Measurements from ENCODE around the gene NT5M. TPM values are rescaled to one million over a fixed set of nuclear protein-coding genes. Genes with fewer than 3 reads are reported as not detected.
"Not testable (repeated sequence)": the region's sequence is repeated elsewhere in the genome, so short reads cannot be mapped to it uniquely, and the experiment has no call there.

The NT5M gene
- total RNA-seq, 2 experiments from 2014 or later: 5.2 to 7.0 TPM

DNA sequence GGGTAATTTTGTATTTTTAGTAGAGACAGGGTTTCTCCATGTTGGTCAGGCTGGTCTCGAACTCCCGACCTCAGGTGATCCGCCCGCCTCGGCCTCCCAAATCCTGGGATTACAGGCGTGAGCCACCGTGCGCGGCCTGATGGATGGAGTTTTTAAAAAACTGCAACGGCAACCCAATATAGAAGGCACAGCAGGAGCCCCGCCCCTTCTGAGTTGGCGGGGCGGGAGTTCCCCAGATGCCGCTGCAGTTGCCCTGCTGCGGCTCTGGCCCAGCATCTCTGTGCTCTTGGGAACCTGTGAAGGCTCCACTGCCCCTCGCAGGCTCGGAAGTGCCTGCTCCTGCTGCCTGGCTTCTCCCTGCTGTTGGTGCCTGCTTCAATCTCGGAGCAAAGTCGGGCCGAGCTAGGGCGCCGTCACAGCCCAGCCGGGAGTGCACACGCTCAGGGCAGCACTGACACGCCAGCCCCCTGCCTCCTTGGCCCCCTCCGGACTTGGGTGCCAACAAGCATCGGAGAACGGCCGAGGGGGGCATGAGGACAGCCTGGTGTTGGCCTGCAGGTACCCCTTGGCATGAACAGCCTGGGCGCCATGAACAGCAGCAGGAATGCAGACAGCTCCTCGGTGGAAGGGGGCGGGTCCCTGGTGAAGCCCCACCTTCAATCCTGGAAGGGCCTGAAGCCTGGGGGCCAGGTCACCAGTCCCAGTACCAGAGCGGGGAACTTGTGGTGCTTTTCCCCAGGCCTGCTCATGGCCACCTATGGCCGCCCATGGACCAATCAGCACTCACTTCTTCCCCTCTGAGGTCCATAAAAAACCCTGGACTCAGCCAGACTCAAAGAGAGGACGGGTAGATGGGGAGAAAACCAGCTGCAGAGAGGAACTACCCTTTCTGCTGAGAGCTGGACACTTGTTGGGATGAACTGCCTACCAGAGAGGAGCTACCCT lies 2.3 kb upstream of the NT5M start:
- ChIA-PET CTCF (interaction anchor here (0.5 kb wide), 1 partner anchor 224 kb away, joined by 4 read pairs; no protein-coding TSS in a partner anchor), POLR2A (interaction anchor here (2.6 kb wide), 1 partner anchor 20 kb away, joined by 10 read pairs; the partner anchor contains the start of gene COPS3)

DNA sequence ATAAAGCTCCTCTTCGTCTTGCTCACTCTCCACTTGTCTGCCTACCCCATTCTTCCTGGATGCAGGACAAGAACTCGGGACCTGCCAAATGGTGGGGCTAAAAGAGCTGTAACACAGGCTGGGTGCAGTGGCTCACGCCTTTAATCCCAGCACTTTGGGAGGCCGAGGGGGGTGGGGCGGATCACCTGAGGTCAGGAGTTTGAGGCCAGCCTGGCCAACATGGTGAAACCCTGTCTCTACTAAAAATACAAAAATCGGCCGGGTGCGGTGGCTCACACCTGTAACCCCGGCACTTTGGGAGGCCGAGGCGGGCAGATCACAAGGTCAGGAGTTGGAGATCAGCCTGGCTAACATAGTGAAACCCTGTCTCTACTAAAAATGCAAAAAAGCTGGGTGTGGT lies 1.5 kb upstream of the NT5M start:
- POLR2A ChIA-PET: interaction anchor here (2.6 kb wide), 1 partner anchor 21 kb away, joined by 10 read pairs; the partner anchor contains the start of gene COPS3
- CTCF ChIA-PET: not testable (repeated sequence)

DNA sequence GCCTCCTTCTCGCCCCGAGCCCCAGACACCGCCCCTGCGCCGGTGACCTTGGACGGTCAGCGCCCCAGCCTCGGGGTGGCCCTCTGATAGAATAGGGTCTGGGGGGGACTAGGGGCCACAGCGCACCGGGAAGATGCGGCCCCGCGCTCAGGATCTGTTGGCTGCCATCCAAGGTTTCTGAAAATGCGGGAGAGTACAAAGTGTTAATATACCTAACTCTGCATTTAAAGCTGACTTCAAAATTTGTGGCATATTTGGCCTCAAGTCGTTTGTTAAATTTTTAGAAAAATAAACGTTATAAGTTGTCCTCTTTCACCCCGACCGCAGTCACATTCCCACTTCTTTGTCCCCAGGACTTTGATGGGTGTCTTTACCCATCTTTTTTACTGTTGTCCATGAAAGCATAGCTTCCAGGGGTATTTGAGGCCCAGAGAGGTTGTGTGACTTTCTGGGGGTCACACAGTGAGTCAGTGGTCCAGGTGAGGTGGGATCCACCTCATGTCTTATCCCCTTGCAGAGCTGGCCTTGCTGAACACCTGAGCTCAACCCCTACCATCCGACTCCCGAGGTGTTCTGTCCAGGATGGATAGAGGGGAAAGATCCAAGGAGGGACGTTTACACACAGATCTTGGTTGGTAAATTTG lies 796 bp downstream of the NT5M start:
- POLR2A ChIA-PET: no interaction called here
- CTCF ChIA-PET: interaction anchor here (0.8 to 1.1 kb wide), 2 partner anchors 9 to 23 kb away, joined by 5 to 6 read pairs; partner anchors contain the start of gene COPS3

DNA sequence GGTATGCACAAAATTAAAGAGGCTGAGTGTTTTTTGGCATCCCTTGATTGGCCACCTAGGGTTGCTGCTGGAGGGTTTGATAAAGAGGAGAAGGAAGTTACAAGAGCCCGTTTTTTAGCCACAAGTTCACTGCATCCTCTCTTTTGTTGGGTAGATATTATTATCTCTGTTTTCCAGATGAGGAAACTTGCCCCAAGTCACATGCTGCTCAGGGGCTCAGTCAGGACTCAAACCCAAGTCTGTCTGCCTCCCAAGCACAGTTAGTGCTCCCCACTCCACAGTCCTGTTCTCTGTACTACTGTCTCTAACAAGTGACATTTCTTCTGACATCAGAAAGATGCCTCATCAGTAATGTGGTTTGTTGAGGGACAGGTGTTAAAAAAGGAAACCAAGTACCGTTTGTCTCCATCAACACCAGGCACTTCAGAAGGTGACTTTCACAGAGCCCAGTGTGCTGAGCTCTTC lies 1.4 kb downstream of the NT5M start:
- ChIA-PET CTCF (interaction anchor here (0.7 to 1.6 kb wide), 4 partner anchors 8 to 315 kb away, joined by 3 to 6 read pairs (median 4); partner anchors contain the start of gene COPS3), POLR2A (no interaction called here)

DNA sequence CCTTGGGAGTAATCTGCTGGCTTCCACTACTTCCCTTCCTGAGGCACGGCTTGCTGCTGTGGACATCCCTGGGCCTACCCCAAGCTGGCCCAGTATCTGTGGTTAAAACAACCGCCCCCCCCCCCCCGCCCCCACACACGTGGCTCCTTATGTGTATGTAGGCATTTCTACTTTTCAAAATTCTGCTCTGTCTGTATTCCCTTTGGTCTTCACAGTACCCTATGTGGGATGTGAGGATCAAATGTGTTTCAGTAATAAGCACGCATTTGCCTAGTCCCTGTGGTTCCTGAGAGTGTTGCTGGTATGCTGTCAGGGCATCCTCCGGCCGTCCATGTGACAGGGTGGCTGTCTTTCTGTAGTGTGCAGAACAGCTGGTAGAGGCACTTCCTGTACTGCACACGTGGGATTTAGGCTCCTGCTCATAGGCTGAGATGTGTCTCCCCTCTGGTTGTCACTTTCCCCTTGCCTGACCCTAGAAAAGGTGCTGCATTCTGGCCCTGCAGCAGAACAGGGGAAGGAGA lies 2.2 kb downstream of the NT5M start:
- ChIA-PET POLR2A (no interaction called here), CTCF (interaction anchor here (0.7 to 1.6 kb wide), 2 partner anchors 10 to 316 kb away, joined by 3 read pairs; no protein-coding TSS in a partner anchor)

DNA sequence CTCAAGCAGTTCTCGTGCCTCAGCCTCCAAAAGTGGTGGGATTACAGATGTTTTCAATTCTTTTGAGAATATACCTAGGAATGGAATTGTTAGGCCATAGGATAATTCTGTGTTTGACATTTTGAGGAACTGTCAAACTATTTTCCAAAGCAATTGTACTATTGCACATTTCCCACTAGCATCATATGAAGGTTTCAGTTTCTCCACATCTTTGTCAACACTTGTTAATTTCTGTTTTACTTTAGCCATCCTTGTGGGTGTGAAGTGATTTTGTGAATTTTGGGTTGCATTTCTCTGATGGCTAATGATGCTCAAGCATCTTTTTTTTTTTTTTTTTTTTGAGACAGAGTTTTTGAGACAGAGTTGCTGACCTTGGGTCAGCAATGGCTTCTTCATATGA lies 6.2 kb downstream of the NT5M start:
- ChIA-PET POLR2A (no interaction called here), CTCF (no interaction called here)

DNA sequence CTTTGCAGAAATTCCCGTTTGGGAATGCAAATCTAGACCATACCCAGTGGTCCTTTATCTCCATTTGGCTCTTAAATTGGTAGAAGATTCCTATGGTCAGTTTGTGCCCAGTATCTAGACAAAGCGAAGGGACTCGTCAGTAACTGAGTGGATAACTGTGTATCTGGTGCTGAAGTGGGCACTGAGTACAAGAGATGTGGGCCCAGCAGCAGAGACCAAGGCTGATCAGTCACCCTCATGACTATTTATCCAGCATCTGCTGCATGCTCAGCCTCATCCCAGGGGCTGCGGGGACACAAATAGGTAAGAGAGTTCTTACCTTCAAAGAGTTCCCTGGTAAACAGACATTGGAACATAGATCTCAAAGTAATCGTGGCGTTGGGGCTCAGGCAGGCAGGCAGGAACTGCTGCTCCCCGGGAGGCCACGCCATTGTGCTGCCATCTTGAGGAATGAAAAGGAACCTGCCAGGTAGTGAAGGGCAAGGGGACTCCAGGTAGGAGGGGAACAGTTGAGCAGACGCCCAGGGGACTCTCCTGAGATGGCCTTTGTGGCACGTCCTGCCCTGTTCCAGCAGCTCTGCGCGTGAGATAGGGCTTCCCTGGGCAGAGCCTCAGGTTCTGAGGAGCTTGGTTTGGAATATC lies 10.3 kb downstream of the NT5M start:
- ChIA-PET POLR2A (interaction anchor here (0.6 kb wide), 1 partner anchor 35 kb away, joined by 3 read pairs; no protein-coding TSS in a partner anchor), CTCF (interaction anchor here (0.6 to 2.3 kb wide), 4 partner anchors 9 to 127 kb away, joined by 3 to 6 read pairs (median 5); partner anchors contain the start of gene COPS3)

DNA sequence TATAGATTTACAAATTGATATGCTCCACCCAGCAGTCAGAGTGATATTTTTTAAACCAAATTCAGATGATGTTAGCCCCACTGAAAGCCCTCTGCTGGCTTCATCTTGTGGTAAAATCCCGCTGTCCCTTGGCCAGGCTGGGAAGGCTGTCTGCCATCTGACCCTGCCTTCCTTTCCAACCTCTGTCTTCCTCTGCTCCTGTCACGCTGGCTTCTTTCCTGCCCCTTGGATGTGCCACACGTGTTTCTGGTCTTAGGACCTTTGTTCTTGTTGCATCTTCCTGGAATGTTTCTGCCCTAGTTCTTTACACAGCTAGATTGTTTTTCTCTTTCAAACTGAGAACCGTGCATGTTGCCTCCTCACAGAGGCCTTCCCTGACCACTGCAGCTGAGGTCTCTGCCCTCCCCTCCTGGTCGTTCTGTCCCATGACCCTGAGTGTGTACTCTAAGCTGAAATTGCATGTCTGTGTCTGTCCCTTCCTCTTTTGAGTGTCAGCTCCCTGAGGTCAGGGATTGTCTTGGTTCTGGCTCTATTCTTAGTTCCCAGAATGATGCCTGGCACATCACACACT lies 11.4 kb downstream of the NT5M start:
- ChIA-PET CTCF (interaction anchor here (1.5 kb wide), 1 partner anchor 34 kb away, joined by 6 read pairs; the partner anchor contains the start of gene COPS3), POLR2A (no interaction called here)

DNA sequence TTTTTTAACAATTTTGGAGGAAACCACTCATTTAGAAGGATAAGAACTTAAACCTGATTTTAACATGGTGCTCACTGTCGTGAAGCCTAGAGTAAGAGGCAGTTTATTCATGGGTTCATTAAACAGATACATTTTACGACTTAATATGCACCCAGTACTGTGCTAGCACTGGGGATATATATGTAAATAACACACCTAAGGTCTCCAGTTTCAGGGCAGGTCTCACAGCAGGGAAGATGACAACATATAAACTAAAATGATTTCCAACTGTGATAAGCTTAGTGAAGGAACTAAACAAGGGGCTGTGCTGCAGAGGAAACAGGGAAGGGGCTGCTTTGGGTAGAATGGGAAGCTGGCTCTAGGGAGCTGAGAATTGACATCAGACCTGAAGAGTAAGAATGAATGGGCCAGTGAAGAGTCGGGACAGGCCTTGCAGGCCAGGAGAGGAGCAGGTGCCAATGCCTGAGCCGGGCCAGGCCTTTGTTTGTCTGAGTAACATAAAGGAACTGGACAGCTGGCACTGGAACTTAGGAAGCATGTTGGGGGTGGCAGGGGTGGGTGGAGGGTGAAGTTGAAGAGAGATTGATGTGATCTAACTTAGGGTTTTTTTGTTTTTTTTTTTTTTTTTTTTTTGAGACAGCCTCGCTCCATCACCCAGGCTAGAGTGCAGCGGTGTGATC lies 12.1 kb downstream of the NT5M start:
- POLR2A ChIA-PET: no interaction called here

DNA sequence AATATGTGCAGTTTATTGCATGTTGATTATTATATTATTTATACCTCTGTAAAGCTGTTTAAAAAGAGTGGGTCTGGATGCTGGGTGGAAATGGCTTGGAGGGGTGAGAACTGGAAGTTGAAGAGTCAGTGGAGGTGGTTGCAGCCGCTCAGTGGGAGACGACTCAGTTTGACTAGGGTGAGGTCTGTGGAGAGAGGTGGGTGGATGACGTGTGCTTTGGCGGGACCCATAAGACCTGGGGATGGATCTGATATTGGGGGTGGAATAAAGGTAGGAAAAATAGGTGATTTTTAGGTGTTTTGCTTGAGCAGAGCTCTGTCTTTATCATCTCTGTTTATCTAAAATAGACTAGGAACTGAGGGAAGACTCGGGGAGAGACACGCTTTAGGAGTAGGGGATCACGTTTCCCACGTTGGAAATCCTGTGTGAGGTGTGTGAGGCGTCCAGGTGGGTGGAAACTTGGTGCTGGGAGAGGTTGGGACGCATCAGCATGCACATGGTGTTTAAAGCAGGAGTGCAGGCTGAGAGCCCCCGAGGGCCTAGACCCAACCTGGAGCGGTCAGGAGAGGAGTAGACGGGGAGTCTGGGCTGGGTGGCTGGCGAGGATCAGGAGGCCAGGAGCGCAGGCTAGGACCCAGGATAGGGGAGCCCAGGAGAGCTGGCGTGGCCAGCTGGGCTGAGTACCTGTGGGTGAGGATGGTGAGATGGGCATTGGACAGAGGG lies 17.2 kb downstream of the NT5M start:
- CTCF ChIA-PET: no interaction called here

More for the DNA sequence above, 12.1 kb downstream of the NT5M start:
- CTCF ChIA-PET: interaction anchor here (0.6 kb wide), 2 partner anchors 10 to 192 kb away, joined by 3 read pairs; no protein-coding TSS in a partner anchor

DNA sequence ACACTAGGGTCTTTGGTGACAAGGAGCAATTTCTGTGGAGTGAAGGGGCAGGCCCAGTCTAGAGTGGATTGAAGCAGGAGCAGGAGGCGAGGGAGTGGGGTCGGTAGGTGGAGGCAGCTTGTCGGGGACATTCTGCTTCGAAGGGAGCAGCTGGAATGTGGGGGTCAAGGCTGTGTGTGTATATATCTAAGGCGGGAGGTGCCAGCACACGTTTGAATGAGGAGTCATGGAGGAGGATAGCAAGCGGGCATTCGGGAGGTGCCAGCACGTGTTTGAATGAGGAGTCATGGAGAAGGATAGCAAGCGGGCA lies 17.7 kb downstream of the NT5M start:
- CTCF ChIA-PET: no interaction called here
- POLR2A ChIA-PET: no interaction called here

More for the DNA sequence above, 17.2 kb downstream of the NT5M start:
- POLR2A ChIA-PET: no interaction called here

DNA sequence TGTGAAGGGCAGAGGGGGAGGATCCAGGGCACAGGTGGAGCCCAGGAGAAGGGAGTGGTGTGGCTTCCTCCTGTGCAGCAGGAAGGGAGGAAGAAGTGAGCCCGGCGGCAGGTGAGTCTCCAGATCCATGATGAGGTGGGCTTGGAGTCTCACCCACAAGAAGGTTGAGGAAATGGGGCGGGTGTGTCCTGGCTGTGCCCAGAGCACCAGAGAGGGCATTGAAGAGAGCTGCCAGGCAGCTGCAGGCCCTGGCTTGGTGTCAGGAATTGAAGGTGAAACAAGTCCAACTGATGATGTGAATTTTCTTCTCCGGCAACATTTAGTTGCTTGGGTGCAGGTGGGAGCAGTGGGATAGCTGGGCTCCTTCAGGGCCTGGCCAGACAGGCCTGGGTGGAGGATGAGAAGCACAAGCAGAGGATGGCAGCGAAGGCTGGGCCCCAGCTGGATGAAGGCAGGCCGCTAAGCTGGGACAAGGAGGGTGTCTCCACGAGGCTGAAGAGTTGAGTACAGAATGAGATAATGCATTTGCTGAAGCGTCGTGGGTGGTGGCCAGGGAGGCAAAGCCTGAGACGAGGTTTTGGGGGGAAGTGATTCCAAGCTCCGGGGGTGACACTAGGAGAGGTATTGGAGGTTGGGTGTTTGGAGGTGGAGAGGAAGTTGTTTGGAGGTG lies 18.3 kb downstream of the NT5M start:
- ChIA-PET CTCF (no interaction called here), POLR2A (no interaction called here)

DNA sequence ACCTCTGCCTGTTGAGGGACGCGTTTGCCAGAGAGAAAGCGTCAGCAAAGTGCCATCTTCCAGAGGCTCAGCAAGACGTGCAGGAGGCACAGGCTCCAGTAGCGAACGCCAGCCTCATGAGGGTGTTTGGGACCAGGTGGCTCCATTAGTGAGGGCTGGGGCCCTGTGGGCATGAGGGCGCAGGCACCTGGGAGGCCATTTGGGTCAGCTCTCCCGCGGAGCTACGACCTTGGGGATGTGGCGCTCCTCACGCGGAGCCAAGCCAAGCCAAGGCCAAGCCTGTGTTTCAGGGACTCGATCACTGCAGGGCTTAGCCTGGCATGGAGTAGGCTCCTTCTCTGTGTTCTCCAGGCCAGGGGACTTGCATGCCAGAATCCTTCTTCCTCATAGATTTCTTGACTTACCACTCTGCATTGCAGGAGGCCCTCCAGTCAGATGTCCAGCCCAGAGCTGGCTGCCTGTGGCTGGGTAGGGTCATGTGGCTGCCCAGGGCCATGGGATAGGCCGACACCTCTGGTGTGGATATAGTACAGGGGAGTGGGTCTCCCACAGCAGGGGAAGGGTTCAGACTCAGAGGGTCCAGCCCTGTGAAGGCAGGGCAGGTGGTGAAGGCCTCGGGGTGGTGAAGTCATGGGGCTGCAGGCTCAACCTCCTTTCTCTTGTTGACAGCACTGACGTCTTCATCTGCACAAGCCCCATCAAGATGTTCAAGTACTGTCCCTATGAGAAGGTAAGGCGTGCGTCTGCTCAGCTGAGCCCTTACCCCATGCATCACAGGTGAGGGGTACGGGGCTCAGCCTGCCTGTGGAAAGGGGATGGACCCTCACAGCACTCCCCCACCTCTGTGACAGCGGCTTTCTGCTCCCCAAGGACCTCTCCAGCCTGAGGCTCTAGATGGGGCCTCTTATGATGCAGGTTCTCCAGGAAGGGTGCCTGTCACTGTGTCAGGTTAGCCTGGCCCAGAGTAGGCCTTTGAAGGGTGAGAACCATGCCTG lies 19.6 kb downstream of the NT5M start:
- POLR2A ChIA-PET: no interaction called here
- CTCF ChIA-PET: no interaction called here

DNA sequence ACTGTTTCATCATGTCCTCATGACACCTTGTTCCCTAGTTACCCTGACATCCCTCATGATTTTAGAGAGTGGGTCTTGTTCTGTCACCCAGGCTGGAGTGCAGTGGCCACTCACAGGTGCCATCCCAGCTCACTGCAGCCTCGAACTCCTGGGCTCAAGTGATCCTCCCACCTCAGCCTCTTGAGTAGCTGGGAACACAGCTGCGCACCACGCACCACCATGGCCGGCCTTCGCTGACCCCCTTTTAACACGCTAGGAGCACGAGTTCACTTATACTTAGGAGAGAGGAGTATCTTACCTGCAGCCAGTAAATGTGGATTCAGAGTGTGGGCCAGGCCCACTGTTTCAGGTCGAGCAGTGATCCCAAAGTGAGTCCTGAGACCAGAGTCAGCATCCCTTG lies 21.4 kb downstream of the NT5M start:
- ChIA-PET POLR2A (no interaction called here), CTCF (no interaction called here)

DNA sequence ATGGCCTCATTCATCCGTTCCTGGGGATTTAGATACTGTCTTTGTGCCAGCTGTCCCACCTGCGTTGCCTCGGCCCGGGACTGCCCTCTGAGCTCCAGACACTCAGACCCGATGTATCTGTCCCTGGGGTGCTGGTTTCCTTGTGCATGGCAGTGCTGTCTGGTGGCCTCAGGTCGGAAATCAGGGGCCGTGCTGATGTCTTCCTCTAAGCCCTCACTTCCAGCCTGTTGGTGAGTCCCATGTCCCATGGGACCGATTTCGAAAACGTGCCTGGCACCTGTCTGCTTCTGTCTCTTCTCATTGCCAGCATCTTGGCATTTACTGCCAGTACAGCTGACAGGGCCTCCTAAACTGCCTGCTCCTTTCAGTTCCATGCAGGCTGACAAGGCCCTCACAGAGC lies 22.1 kb downstream of the NT5M start:
- ChIA-PET CTCF (no interaction called here), POLR2A (no interaction called here)

DNA sequence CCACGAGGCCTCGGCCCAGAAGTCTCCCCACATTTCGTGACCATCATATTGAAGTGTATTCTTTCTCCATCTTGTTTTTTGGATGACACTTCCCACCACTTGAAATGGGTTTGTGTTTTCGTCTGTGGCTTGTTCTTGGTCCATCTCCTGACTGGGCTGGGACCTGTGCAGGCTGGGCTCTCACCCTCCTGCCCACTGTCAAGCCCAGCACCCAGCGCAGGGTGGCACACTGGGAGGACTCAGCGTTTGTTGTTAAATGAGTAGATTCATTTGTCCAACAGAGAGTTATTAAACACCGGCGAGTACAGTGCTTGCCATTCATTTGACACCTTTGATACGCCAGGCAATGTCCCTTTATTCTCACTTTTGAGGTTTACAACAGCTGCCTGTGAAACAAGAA lies 22.6 kb downstream of the NT5M start:
- ChIA-PET POLR2A (no interaction called here), CTCF (no interaction called here)
